Glutamatergic neuron (in vitro differentiated cells): ENCODE results near the gene WDR70. TPM values are rescaled to one million over a fixed set of nuclear protein-coding genes. Genes with fewer than 3 reads are reported as not detected.
"Not testable (repeated sequence)": the region's sequence is repeated elsewhere in the genome, so short reads cannot be mapped to it uniquely, and the experiment has no call there.

Experiments
- DNase-seq: peaks from one replicate; pipeline ENCODE4 v3.0.0; 2022
- H3K27ac Mint-ChIP-seq: one replicate; pipeline ENCODE4 v1.8.0; 2020; ENCODE audit warnings: mild to moderate bottlenecking, mixed read lengths, inconsistent platforms; ENCODE audit not compliant: unreplicated experiment
- H3K27me3 Mint-ChIP-seq: one replicate; pipeline ENCODE4 v1.8.0; 2020; ENCODE audit warnings: mild to moderate bottlenecking, moderate library complexity, mixed read lengths, inconsistent platforms; ENCODE audit not compliant: unreplicated experiment
- H3K36me3 Mint-ChIP-seq: one replicate; pipeline ENCODE4 v1.8.0; 2020; ENCODE audit warnings: mild to moderate bottlenecking, mixed read lengths, inconsistent platforms; ENCODE audit not compliant: unreplicated experiment
- H3K4me1 Mint-ChIP-seq: one replicate; pipeline ENCODE4 v1.8.0; 2020; ENCODE audit warnings: mild to moderate bottlenecking, low read depth, mixed read lengths, inconsistent platforms; ENCODE audit not compliant: unreplicated experiment
- H3K4me3 Mint-ChIP-seq: one replicate; pipeline ENCODE4 v1.8.0; 2020; ENCODE audit warnings: mild to moderate bottlenecking, mixed read lengths, inconsistent platforms; ENCODE audit not compliant: unreplicated experiment
- H3K9me3 Mint-ChIP-seq: one replicate; pipeline ENCODE4 v1.8.0; 2020; ENCODE audit warnings: mild to moderate bottlenecking, moderate library complexity, mixed read lengths, inconsistent platforms; ENCODE audit not compliant: unreplicated experiment
- CTCF ChIP-seq: fragments of 200-600 bp; sonication (generic); IDR thresholded peaks from one replicate; pipeline ENCODE4 v1.5.0; 2021; ENCODE audit not compliant: partially characterized antibody, unreplicated experiment
- total RNA-seq: library from RNA; stranded (reverse); fragmentation: NEBNext Ultra II Directional; extraction: Animal tissue kit (Norgen Biotek cat#: 25700); gene quantifications from one replicate; pipeline ENCODE4 v1.2.1, GENCODE V29; 2021; ENCODE audit not compliant: unreplicated experiment

WDR70 gene
- total RNA-seq, 1 donor from 2014 or later: 38.1 TPM

GRCh38 chr5:37668524-37669047, 289.5 kb downstream of the WDR70 start:
- no peak overlapping the region for H3K27ac Mint-ChIP-seq
- H3K4me1 Mint-ChIP-seq: no peaks in the 10 kb centered on the region
- H3K36me3 Mint-ChIP-seq: no peaks in the 10 kb centered on the region
- no peaks in the 10 kb centered on the region for H3K27me3 Mint-ChIP-seq
- TF ChIP-seq CTCF: no peak
- no peak for DNase-seq
- H3K4me3 Mint-ChIP-seq: no peak overlapping the region
- H3K9me3 Mint-ChIP-seq: peaks cover 2% of the 10 kb centered on the region

- H3K36me3 Mint-ChIP-seq, H3K9me3 Mint-ChIP-seq, H3K4me3 Mint-ChIP-seq, H3K27me3 Mint-ChIP-seq, DNase-seq, H3K4me1 Mint-ChIP-seq, H3K27ac Mint-ChIP-seq: not testable (repeated sequence)
Measured at GRCh38 chr5:37672118-37672588, 293.0 kb downstream of the WDR70 start.

- not testable (repeated sequence) for H3K4me3 Mint-ChIP-seq, H3K27me3 Mint-ChIP-seq
Measured at GRCh38 chr5:37674361-37674760, 295.2 kb downstream of the WDR70 start.

GRCh38 chr5:37679326-37679725, 300.2 kb downstream of the WDR70 start:
- peaks cover 22% of the 10 kb centered on the region for H3K36me3 Mint-ChIP-seq
- not testable (repeated sequence) for H3K27me3 Mint-ChIP-seq, H3K27ac Mint-ChIP-seq, DNase-seq, H3K9me3 Mint-ChIP-seq, H3K4me3 Mint-ChIP-seq, H3K4me1 Mint-ChIP-seq

More at GRCh38 chr5:37674361-37674760, 295.2 kb downstream of the WDR70 start:
- not testable (repeated sequence) for H3K27ac Mint-ChIP-seq, H3K4me1 Mint-ChIP-seq, DNase-seq, H3K9me3 Mint-ChIP-seq, H3K36me3 Mint-ChIP-seq

GRCh38 chr5:37679903-37680302, 300.8 kb downstream of the WDR70 start:
- DNase-seq, H3K9me3 Mint-ChIP-seq: not testable (repeated sequence)
- peaks cover 22% of the 10 kb centered on the region for H3K36me3 Mint-ChIP-seq

GRCh38 chr5:37683072-37683471, 304.0 kb downstream of the WDR70 start:
- Mint-ChIP-seq H3K27me3 (no peaks in the 10 kb centered on the region), H3K4me3 (no peak overlapping the region), H3K4me1 (no peaks in the 10 kb centered on the region), H3K27ac (no peak overlapping the region), H3K9me3 (peaks cover 7% of the 10 kb centered on the region), H3K36me3 (peaks cover 17% of the 10 kb centered on the region)
- no peak for DNase-seq
- no peak for TF ChIP-seq CTCF

More at GRCh38 chr5:37679903-37680302, 300.8 kb downstream of the WDR70 start:
- H3K4me1 Mint-ChIP-seq, H3K4me3 Mint-ChIP-seq, H3K27ac Mint-ChIP-seq, H3K27me3 Mint-ChIP-seq: not testable (repeated sequence)

- H3K36me3 Mint-ChIP-seq: peaks cover 17% of the 10 kb centered on the region
- H3K9me3 Mint-ChIP-seq: peaks cover 5% of the 10 kb centered on the region
- no peak overlapping the region for H3K4me3 Mint-ChIP-seq
- H3K4me1 Mint-ChIP-seq: no peaks in the 10 kb centered on the region
- H3K27ac Mint-ChIP-seq: no peak overlapping the region
- no peak for TF ChIP-seq CTCF
- H3K27me3 Mint-ChIP-seq: no peaks in the 10 kb centered on the region
- no peak for DNase-seq
Measured at GRCh38 chr5:37685211-37685610, 306.1 kb downstream of the WDR70 start.
